ENCODE results near the gene GAS6.

The GAS6 gene

GRCh38 chr13:113813070-113813748, 50.7 kb downstream of the GAS6 start:
- no peak overlapping the region for H3K4me3 ChIP-seq (replicated peaks; ENCODE audit: low read depth, low read length)
- TF ChIP-seq CTCF (IDR thresholded peaks at IDR 0.05; ENCODE audit: low read length, missing control alignments) = no peak

GRCh38 chr13:113812178-113813040, 51.5 kb downstream of the GAS6 start:
- no peak for TF ChIP-seq CTCF (IDR thresholded peaks at IDR 0.05; ENCODE audit: low read length, missing control alignments)
- no peak for DNase-seq (ENCODE audit: low read depth)
- H3K4me3 ChIP-seq (replicated peaks; ENCODE audit: low read depth, low read length) = no peak overlapping the region

More at GRCh38 chr13:113813070-113813748, 50.7 kb downstream of the GAS6 start:
- no peak for DNase-seq (ENCODE audit: low read depth)

GRCh38 chr13:113811081-113811928, 52.6 kb downstream of the GAS6 start:
- no peak for TF ChIP-seq CTCF (IDR thresholded peaks at IDR 0.05; ENCODE audit: low read length, missing control alignments)
- no peak for DNase-seq (ENCODE audit: low read depth)
- no peak overlapping the region for H3K4me3 ChIP-seq (replicated peaks; ENCODE audit: low read depth, low read length)

- no peak for TF ChIP-seq CTCF (IDR thresholded peaks at IDR 0.05; ENCODE audit: low read length, missing control alignments)
- DNase-seq (ENCODE audit: low read depth) = no peak
- no peak overlapping the region for H3K4me3 ChIP-seq (replicated peaks; ENCODE audit: low read depth, low read length)
Observed at GRCh38 chr13:113810640-113811039, 53.2 kb downstream of the GAS6 start.

GRCh38 chr13:113809934-113810333, 53.9 kb downstream of the GAS6 start:
- no peak for TF ChIP-seq CTCF (IDR thresholded peaks at IDR 0.05; ENCODE audit: low read length, missing control alignments)
- H3K4me3 ChIP-seq (replicated peaks; ENCODE audit: low read depth, low read length) = no peak overlapping the region

GRCh38 chr13:113808058-113808834, 55.6 kb downstream of the GAS6 start:
- no peak overlapping the region for H3K4me3 ChIP-seq (replicated peaks; ENCODE audit: low read depth, low read length)
- TF ChIP-seq CTCF (IDR thresholded peaks at IDR 0.05; ENCODE audit: low read length, missing control alignments) = no peak
- no peak for DNase-seq (ENCODE audit: low read depth)

More at GRCh38 chr13:113809934-113810333, 53.9 kb downstream of the GAS6 start:
- no peak for DNase-seq (ENCODE audit: low read depth)

Data from fibroblast of pulmonary artery (primary cell).